ENCODE results near the gene DHRS4.
A peak's percentile ranks its signal among the peaks of the same experiment; 100 is the strongest.
"Not testable (repeated sequence)": the region's sequence is repeated elsewhere in the genome, so short reads cannot be mapped to it uniquely, and the experiment has no call there.

DHRS4 gene

DNA sequence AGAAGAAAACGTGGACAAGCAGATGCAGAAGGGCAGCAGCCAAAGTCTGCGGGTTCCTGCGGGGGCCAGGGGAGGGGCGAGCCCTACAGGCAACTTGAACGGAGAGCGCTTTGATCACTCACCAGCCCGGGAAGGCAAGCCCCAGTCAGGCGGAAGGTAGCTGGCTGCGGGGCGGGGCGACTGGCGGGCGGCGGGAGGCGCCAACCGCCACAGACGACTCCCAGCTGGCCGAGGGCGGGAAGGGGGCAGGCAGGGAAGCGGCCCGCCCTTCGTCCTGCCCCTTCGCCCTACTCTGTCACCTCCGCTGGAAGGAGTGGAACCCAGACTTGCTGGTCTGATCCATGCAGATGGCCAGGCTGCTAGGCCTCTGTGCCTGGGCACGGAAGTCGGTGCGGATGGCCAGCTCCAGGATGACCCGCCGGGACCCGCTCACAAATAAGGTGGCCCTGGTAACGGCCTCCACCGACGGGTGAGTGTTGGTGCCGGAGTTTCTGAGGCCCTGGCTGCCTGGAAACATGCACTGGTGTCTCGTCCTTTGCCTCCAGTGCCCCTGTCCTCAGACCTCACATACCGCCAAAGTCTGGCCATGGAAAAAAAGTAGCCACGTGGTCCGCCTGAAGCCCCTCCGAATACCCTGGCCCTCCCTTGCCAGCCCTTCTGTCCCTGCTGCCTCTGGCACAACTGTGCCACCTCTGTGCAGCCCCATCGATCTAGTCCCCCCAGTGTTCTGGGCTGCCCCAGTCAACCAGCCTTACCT is 35.2 kb downstream of the DHRS4 start, which contains the start of gene DHRS4L2:
Gene DHRS4L2, plus strand, starts transcription at position 323 of the 757 bp plus-strand sequence. Its CDS starts 19 bp downstream, at position 342.
- peak; percentile 64 for DNase-seq

DNA sequence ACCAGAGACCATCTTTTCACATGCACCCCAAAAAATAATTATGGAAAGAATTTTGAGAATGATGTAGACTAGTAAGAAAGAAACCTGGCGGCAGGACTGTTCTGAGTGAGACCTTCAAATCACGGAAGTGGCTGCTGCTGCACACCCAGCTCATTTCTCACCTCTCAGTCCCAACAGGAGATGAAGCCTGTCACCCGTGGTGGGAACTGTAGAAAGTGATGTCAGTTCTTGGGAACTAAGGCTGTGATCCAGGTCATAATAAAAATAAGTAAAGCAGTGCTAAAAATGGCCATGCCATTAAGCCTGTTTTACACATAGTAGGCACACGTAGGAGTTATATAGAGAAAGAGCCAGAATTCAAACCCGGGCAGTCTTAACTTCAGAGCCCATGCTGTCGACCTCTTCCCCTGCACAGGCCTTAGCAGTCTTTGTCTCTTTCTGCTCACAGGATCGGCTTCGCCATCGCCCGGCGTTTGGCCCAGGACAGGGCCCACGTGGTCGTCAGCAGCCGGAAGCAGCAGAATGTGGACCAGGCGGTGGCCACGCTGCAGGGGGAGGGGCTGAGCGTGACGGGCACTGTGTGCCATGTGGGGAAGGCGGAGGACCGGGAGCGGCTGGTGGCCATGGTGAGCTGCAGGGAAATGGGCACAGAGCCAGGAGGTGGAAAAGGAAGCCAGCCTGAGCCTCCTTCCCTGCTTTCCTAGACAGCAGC is 36.3 kb downstream of the DHRS4 start:
- DNase-seq, result not testable (repeated sequence)

DNA sequence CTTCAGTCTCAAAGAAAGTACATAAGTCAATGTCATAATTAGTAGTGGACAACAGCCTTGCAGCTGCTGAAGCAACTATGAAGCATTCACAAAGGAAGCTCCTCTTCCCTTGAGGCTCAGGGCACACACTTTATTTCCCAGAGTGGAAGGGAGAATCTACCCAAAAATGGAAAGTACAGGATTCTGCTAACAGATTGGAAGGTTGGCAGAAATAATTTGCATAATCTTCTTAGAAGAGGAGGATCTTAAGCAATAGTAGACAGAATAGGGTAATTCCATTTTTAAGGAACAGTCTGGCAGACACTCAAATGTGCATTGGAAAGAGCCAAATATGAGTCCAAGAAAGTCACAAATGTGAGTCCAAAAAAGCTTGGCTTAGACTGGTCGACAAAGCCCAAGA is 37.4 kb downstream of the DHRS4 start:
- not testable (repeated sequence) for DNase-seq

DNA sequence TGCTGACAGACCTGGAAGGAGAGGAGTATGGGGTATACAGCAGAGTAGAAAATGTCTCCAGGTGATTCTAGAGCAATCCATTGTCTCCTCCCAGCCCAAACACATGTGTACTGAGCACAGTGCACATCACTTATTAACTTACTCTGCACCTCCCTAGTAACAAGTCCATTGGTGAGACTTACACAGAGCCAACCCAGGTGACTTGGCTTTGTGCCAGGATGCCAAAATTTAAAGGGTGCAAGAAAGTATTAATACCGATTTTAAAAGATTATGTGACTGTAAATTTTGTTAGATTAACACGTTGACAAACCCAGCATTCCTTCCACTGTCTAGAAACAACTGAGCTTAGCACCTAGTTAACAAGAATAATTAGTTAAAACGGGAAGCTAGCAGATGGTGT is 39.5 kb downstream of the DHRS4 start:
- not testable (repeated sequence) for DNase-seq

DNA sequence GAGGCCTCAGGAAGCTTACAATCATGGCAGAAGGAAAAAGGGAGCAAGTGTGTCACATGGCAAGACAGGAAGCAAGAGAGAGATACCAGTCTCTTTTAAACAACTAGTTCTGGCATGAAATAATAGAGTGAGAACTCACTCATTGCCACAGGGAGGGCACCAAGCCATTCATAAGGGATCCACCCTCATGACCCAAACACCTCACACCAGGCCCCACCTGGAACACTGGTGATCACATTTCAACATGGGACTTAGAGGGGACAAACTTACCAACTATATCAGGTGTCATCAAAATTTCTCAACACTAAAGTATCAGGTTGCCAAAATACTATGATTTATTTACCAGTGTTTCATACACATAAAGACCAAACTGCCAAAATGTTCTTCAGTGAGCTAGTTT is 42.4 kb downstream of the DHRS4 start:
- not testable (repeated sequence) for DNase-seq

DNA sequence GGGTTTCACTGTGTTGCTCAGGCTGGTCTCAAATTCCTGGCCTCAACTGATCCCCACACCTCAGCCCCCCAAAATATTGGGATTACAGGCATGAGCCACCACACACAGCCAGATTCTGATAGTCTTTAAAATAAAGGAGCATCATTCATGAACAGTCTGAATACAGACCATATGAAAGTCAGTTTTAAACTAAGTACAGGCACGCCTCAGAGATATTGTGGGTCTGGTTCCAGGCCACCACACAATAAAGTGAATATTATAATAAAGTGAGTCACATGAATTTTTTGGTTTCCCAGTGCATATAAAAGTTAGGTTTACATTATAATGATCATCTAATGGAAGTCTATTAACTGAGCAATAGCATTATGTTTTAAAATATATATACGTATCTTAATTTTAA is 43.3 kb downstream of the DHRS4 start:
- not testable (repeated sequence) for DNase-seq

DNA sequence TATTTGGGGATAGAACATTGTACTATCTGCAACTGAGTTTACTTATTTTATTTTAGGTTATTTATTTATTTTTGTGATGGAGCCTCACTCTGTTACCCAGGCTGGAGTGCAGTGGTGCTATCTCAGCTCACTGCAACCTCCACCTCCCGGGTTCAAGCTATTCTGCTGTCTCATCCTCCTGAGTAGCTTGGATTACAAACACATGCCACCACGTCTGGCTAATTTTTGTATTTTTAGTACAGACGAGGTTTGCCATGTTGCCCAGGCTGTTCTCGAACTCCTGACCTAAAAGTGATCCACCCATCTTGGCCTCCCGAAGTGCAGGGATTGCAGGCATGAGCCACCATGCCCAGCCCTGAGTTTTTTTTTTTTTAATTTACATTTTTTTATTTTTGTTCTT is 46.1 kb downstream of the DHRS4 start:
- not testable (repeated sequence) for DNase-seq

DNA sequence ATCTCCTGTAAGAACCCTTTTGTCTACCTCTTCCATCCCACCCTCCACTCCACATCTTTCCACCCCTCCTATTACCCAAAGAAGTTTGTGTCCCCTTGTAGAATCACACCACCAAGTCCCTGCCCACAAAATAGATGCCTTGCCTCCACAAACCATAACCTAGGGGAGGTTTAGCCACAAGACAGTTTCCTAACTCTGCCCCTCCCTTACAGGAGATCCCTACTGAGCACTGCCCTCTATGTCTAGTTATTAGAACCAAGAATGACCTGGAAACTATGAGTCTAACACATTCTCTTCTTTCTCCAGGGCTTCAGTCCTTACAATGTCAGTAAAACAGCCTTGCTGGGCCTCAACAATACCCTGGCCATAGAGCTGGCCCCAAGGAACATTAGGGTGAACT is 47.5 kb downstream of the DHRS4 start:
- not testable (repeated sequence) for DNase-seq

DNA sequence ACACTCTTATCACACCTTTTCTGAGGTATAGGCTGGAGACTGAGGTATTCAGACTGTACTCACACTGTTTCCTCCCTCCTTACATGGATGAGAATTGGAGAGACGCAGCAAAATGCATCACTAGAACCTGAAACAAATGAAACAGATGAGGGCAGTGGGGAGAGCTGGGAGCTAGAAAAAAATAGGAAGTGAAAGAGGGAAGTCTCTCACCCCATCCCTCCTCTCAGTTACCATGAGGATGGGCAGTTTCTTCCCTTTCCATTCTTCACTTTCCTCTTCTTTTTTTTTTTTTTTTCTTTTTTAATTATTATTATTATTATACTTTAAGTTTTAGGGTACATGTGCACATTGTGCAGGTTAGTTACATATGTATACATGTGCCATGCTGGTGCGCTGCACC is 48.1 kb downstream of the DHRS4 start:
- not testable (repeated sequence) for DNase-seq

DNA sequence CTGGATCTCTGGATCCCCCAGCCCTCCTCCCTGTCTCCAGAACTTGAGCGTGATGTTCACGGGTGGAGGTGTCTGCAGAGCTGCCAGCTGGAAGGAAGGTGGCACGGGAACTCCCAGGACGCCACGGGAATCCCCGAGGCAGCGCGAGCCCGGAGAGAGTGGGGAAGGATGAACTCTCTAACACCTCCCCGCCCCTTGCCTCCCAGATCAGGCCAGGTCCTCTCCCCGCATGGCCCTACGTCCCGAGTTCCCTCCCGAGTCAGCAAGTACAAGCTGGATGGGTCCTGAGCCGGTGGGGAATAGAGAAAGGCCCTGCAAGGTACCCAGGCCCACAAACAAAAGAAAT is 52.9 kb downstream of the DHRS4 start:
- DNase-seq, result not testable (repeated sequence)

DNA sequence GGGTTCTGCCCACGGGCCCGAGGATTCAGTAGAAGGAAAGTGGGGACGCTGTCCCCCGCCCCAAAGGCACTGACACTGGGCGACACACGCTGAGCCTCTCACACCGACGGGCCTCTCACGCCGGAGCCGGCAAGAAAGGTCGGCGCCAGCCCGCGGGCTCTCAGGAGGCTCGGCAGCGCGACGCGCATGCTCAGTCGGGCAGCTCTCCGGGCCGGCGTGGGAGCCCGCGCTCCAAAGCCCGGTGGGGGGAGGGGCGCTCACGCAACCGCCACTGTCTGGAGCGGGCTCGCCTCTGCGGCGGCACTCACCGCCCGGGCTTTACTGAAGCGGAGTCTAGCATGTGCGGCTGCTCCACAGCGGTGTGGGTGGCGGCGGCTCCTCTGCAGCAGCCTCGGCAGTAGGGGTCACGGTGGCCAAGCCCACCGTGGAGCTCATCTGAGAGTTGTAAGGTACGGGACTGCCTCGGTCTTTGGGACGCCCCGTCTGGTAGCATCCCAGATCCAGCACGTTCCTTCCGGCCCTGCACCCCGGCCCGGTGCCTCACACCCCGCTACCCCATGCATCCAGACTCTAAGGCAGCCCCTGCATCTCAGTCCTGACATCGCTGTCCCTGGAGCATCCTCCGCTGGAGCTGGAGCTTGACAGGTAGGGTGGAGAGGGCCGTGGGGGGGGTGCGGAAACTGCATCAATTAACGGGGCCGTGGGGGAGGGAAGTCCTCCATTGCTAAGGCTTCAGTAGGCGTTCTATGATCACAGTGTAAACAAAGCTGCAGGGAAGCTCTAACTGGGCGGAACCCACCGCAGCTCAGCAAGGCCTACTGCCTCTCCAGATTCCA is 53.5 kb downstream of the DHRS4 start:
- peak; percentile 57 for DNase-seq

DNA sequence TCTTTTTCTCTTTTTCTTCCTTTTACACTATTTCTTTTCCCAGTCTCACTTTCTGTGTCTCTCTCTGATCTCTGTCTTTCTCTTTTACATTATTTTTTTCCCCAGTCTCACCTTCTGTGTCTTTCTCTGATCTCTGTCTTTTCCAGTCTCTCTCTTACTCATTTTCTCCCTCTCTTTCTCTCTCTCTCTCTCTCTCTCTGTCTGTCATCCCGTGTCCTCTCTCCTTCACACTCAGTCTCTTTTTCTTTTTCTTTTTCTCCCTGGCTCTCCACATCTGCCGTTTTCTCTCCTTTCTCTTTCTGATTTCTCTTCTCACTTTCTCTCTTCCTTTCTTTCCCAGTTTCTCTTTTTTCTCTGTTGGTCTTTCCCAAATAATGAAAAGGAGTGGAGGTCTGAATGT is 57.5 kb downstream of the DHRS4 start:
- no peak for DNase-seq

DNA sequence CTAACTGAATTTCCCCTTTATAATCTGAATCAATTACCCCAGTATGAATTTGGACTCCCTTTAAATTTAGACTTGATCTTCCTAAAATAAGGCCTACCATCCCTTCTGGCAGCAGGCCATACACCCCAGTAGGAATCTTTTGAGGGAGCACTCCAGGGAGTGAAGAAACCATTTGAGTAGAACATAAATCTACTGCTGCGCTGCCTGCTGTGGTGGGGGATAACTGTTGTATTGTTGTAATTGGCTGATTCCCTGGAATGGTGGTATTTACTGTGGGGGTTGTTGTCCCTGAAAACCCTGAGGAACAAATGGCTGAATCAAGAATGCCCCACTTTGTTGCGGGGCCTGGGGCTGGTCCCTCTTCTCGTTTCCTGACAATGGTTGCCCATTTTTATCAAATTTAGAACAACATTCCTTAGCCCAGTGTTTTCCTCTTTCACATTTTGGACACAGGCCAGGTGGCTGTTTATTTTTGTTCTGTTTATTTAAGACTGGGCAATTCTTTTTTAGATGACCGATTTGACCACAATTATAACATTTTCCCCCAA is 59.2 kb downstream of the DHRS4 start:
- not testable (repeated sequence) for DNase-seq

DNA sequence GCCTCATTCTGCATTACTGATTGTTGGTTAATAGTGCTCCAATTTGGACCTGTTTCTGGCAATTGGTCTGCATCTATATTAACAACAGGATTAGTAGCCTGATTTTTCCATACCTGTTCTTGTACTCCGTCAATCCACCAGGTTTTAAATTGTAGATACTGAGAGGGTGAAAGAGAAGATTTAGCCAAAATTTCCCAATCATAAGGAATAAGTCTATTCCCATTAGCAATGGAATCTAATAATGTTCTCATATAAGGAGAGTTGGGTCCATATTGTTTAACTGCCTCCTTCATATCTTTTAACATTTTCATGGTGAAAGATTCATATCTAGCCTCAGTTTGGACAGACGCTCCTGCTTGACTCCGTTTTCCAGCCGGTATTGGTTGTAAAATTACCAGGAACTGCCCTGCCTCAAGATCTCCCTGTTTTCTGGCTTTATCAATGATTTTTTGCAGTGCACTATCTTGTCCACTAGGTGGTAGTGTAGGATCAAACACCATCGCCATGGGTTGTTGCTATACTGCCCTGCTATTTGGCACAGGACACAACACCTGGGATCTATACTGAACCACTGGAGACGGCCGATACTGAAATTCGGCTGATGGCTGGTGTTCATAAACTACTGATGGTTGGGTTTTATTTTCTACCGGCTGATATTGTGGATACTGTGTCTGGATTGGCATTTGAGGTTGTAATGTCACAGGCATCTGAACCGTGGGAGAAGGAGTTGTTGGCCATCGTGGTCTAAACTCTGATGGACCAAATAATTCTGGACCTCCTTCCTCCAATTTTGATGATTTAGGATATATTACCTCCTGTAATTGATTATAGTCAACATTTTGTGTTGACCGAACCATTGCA is 60.3 kb downstream of the DHRS4 start:
- peak; percentile 51 for DNase-seq

DNA sequence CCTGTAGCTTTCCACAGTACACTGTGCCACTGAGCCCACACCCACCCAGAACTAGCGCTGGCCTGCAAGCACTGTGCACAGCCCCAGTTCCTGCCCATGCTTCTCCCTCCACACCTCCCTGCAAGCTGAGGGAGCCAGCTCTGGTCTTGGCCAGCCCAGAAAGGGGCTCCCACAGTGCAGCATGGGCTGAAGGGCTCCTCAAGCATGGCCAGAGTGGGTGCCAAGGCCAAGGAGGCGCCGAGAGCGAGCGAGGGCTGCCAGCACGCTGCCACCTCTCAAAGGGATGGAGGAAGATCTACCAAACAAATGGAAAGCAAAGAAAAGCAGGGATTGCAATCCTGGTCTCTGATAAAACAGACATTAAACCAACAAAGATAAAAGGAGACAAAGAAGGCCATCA is 62.2 kb downstream of the DHRS4 start:
- not testable (repeated sequence) for DNase-seq
